Fibroblast of skin of scalp (primary cell): ENCODE measurements around the gene MOB3B.

Experiments used
- DNase-seq: peaks from one replicate; pipeline ENCODE4 v3.0.0-alpha.2; 2013

MOB3B gene

DNA sequence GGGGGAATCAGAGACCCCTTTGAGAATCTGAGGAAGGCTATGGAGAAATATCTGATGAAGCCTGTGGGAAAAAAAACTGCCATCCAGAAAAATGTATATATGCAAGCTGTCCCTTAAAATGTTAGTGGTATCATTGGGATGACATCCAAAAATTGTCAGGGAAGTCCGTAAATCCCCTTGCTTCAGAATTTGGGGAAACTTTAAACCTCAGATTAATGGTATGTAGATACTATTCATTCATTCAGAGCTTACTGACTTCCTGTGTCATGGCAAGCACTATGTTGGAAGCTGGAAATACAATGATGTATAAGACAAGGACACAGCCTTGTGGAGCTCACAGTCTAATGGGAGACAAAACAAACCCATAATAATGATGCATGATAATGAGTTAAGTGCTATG, 10.9 kb upstream of the MOB3B start:
- no peak for DNase-seq

DNA sequence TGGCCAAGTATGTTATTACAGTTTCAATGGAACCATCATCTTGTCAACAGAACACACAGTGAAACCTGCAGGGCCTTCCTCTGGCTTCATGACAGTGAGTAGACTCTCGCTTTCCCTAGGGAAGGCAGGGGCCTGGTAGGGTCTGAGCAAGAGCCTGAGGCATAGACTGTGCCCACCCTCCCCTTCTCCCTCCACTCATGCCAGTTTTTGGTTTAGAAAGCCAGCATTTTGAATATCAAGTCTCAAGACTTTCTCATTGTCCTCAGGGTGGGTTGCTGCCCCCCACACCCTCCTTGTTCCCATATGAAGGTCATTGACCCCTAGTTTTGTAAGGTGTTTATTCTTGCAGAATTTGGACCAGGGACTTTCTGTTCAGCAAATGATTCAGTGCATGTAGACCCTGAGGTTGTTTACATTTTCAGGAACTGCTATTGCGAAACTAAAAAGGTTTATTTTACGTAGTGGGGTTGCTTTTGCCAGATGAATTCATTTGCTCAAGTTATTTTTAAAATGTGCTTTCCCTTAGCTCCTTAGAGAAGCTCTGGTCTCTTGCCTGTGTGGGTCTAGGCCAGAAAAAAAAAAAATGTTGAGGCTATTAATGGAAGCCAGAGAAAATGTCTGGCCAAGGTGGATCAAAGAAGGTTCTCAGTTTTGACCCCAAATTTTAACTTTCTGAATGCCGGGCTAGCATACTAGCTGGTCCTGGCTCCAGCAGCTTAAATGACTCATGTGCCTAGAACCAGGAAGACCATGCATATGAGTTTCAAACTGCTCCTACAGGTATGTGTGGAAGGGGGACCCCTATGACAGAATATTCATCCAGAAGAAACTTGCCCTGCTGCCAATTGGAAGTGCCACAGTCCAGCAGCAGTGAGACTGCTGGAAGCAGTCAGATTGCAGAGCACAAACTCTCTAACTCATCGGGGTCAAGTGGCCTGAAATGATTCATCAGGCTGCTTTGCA, 10.1 kb upstream of the MOB3B start:
- no peak for DNase-seq

GRCh38 chr9:27538647-27539046, 9.0 kb upstream of the MOB3B start:
- no peak for DNase-seq

- no peak for DNase-seq
Measured at GRCh38 chr9:27537756-27538155, 8.1 kb upstream of the MOB3B start.

GRCh38 chr9:27537027-27537435, 7.4 kb upstream of the MOB3B start:
- DNase-seq, result no peak

- DNase-seq, result no peak
Measured at GRCh38 chr9:27536168-27536567, 6.6 kb upstream of the MOB3B start.

GRCh38 chr9:27535701-27536118, 6.1 kb upstream of the MOB3B start:
- no peak for DNase-seq

DNA sequence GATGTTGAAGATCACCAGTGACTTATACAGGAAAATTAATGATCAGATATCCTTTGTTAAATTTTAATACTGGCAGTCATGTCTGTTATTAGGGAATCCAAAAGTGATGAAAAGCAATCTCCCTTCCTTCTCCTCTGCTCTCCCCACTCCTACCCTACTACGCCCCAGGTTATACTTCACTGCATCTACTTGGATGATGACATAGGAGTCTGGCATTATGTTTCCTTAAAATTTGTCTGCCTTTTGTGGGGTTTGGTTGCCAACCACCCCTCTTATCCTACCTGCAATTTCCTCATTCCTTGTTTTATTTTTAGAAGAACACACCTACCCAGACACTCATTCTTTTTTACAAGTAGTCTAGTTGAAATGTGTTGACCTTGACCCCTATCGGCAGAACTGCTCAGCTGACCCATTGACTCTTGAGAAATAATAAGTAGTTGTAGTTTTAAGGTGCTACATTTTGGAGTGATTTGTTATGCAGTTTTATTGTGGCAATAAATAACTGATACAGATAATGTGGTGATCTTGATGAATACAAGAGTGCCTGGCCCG, 5.1 kb upstream of the MOB3B start:
- DNase-seq, result no peak

GRCh38 chr9:27534131-27534530, 4.5 kb upstream of the MOB3B start:
- no peak for DNase-seq

DNA sequence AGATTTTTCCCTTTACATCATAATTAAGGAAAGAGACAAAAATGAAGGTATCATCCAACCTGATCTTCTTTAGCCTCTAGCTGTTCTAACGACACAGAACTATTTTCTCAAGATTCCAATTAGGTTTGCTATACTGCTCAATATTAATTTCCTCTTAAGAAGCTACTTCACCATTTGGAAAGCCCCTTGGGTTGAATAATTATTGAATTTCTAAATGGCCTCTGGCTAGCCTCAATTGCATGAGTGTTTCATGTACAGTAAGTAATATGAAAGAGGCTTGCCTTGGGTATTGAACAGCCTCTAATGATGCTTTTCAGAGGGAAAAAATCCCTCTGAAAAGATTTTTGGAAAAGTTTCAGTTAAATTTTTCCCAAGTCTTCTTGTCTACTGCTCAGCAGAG, 3.7 kb upstream of the MOB3B start:
- DNase-seq, result no peak

- no peak for DNase-seq
Measured at GRCh38 chr9:27532046-27532445, 2.4 kb upstream of the MOB3B start.

DNA sequence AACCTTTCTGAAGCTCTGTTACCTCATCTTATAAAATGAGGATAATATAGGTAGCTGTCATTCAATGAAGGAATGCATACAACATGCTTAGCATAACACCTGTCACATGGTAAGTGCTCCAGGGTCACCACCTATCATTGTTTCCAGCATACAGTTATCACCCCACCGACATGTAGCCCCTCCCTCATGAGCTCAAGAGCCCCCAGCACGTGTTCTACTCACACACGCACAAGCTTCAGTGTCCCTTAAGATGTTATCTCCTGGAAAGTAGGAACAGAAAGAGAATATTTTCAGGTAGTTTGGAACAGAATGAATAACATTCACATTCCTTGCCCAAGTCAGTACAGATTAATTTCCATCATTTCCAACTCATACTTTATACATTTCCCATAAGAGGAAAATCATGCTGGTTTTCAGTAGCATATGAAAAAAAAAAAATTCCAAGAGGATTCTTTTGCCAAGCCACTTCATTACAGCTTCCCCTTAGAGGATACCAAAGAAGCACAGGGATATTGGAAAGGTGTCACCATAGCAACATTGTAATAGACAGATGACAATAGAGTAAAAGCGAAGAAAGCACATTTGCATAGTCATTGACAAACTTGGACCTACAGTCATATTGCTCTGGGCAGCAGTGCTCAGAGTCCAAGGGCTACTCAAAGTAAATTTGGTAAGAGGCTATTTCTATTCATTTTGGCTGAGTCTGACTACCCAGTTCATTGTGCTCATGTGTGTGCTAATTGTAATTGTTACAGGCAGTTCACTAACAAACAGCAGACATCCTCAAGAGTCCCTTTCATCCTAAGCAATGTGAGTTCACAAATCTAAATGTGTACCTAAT, 1.5 kb upstream of the MOB3B start:
- DNase-seq, result no peak

- DNase-seq, result no peak
Measured at GRCh38 chr9:27528886-27529315, 713 bp downstream of the MOB3B start.

GRCh38 chr9:27528076-27528885, 1.3 kb downstream of the MOB3B start:
- DNase-seq, result peak; percentile 15

GRCh38 chr9:27527702-27528075, 1.9 kb downstream of the MOB3B start:
- DNase-seq, result no peak

DNA sequence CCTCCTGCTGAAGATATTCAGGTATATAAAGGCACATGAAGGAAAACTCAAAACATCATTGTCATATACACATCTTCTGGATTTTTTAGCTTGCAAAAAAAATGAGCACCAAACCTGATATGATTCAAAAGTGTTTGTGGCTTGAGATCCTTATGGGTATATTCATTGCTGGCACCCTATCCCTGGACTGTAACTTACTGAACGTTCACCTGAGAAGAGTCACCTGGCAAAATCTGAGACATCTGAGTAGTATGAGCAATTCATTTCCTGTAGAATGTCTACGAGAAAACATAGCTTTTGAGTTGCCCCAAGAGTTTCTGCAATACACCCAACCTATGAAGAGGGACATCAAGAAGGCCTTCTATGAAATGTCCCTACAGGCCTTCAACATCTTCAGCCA, 5.4 kb downstream of the MOB3B start, which contains the start of gene IFNK:
IFNK (plus strand) TSS at position 55 of the 400 bp plus-strand sequence; CDS start at position 102, 47 bp downstream.
- DNase-seq, result no peak

DNA sequence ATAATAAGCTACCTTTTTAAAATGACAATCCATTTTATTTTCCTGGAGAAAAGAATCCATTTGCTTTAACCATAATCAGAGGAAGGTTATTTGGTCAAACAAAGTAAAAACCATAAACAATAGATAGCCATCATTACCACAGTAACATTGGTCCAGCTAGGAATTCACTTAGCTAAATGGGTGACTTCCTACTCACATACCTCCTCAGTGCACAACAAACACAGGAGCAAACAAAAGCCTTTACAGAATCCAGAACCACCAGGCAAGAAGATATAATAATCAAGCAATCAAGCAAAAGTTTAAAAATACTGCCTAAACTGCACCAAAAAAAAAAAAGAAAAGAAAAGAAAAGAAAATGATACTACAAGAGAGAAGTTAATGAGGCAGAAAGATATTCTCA, 6.5 kb downstream of the MOB3B start:
- no peak for DNase-seq

- DNase-seq, result no peak
Measured at GRCh38 chr9:27520986-27521385, 8.6 kb downstream of the MOB3B start.

DNA sequence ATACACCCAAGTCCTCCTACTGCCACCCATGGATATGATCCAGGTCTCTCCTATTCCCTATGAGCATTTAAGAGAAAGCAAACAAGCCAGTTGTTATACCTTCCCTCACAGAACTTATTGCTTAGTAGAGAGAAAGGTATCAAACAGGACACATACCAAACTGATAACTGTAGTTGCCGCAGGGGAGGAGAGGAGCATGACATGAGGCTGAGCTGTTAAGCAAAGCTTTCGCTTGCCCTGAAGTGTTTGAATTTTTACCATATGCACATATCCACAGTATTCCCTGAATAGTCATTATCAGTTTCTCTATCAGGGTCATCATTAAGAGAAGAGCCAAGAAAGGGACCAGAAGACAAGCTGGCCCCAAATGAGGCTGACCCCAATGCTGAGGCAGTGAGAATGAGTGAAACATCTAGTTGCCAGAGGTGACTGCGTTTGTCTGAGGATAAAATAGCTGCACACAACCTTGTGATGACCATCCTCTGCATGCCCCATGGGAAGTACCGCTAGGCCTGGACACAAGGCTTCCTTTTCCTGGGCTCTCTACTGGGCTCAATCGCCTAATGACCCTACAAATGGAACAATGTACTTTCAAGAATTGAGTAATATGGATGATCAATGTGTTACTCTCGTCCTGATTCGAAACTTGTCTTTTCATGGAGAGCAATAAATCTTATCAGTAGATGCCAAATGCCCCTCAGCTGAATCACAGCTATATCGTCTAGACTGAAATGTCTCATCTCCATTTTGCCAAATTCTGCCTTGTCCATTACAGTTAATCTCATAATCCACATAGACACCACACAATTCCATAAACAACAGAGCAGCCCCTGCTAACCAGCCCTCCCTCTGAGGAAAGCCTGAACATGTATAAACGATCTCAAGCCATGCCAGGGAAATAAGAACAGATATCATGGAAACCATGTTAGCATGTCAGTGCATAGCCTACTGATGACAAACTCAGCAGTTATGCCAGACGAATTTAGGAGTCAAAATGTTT, 9.8 kb downstream of the MOB3B start:
- DNase-seq, result no peak

DNA sequence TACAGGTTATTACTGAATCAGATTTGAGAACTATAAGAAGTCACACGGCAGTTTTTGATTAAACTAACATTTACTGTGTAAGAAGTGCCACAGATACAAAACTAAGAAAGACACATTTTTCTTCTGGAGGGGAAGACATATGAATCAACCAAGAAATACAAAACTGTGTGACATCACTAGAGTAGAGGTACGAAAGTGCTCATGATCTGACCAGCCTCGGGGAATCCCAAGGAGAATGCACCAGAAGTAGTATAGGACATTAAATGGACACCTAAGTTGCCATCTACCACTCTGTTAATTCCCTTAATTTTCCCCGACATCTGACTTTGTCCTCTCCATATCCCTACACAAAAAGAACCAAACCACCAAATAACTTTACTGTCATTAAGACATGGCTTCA, 10.8 kb downstream of the MOB3B start:
- no peak for DNase-seq

DNA sequence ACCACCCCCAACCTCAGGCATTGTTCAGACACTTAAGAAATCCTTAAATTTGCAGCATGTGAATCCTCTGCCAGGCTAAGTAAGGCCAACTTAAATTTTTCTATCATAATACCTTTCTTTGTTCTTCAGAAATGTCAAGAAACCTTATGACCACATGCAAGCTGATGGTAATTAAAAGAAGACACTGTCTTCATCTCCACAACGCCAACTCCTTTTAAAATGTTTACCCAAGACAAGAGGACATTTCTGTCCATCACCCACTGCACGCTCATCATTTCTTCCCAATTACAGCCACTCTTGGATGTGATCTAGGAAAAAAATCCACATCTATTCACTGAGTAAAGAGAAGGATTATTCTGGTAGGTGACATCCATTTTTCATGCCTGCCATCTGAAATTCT, 11.6 kb downstream of the MOB3B start:
- no peak for DNase-seq
